Measurements from ENCODE around the gene UBASH3A.

- no peak for TF ChIP-seq CTCF (IDR thresholded peaks at IDR 0.05)
- no peak for TF ChIP-seq POLR2A (IDR thresholded peaks at IDR 0.05)
- TF ChIP-seq EP300 (IDR thresholded peaks at IDR 0.05) = no peak
Measured at GRCh38 chr21:42363312-42363711, 40.4 kb upstream of the UBASH3A start.
